Neural crest cell (in vitro differentiated cells): ENCODE results near the gene SDHD. TPM values are rescaled to one million over a fixed set of nuclear protein-coding genes. Genes with fewer than 3 reads are reported as not detected.
"Not testable (repeated sequence)": the region's sequence is repeated elsewhere in the genome, so short reads cannot be mapped to it uniquely, and the experiment has no call there.

Experiments used
- DNase-seq: peaks from one replicate; pipeline ENCODE4 v3.0.0; 2021; ENCODE audit warnings: low read depth, mixed read lengths, low spot score
- H3K27ac Mint-ChIP-seq: one replicate; pipeline ENCODE4 v1.8.0; 2021; ENCODE audit warnings: mild to moderate bottlenecking, mixed read lengths; ENCODE audit not compliant: unreplicated experiment
- H3K27me3 Mint-ChIP-seq: 2 replicates; pipeline ENCODE4 v1.8.0; 2021; ENCODE audit warnings: low read depth, mild to moderate bottlenecking, mixed read lengths
- H3K36me3 Mint-ChIP-seq: 2 replicates; pipeline ENCODE4 v1.8.0; 2021; ENCODE audit warnings: low read depth, mild to moderate bottlenecking, mixed read lengths
- H3K4me1 Mint-ChIP-seq: 2 replicates; pipeline ENCODE4 v1.8.0; 2021; ENCODE audit warnings: mixed read lengths
- H3K4me3 Mint-ChIP-seq: one replicate; pipeline ENCODE4 v1.8.0; 2021; ENCODE audit warnings: mild to moderate bottlenecking, mixed read lengths
- H3K9me3 Mint-ChIP-seq: 2 replicates; pipeline ENCODE4 v1.8.0; 2021; ENCODE audit warnings: mixed read lengths
- total RNA-seq: library from RNA; stranded (reverse); gene quantifications from 2 replicates; pipeline ENCODE4 v1.2.1, GENCODE V29; 2021
- TF ChIP-seq, protein P1 (sequence below): fragments of 200-600 bp; sonication (generic); conservative IDR thresholded peaks from 2 replicates; pipeline ENCODE4 v1.5.0; 2021; ENCODE audit warnings: antibody characterized with exemption, mild to moderate bottlenecking

The SDHD gene
- total RNA-seq, 1 donor from 2014 or later = 41.4 TPM

GRCh38 chr11:112073941-112074811 is 12.5 kb upstream of the SDHD start, which contains the start of the genes NKAPD1 and PIH1D2:
NKAPD1 (plus strand) TSS chr11:112074299; CDS start chr11:112075575, 1,276 bp downstream.
PIH1D2 (minus strand) TSS chr11:112074017; CDS start chr11:112073174, 843 bp downstream.
- Mint-ChIP-seq H3K27me3 (no peaks in the 10 kb centered on the region), H3K9me3 (no peaks in the 10 kb centered on the region), H3K27ac (peak within 1 kb of the TSS; percentile 100), H3K36me3 (peaks cover 8% of the 10 kb centered on the region), H3K4me1 (peaks cover 29% of the 10 kb centered on the region), H3K4me3 (peak within 1 kb of the TSS; percentile 89)
- TF ChIP-seq, protein P1, sequence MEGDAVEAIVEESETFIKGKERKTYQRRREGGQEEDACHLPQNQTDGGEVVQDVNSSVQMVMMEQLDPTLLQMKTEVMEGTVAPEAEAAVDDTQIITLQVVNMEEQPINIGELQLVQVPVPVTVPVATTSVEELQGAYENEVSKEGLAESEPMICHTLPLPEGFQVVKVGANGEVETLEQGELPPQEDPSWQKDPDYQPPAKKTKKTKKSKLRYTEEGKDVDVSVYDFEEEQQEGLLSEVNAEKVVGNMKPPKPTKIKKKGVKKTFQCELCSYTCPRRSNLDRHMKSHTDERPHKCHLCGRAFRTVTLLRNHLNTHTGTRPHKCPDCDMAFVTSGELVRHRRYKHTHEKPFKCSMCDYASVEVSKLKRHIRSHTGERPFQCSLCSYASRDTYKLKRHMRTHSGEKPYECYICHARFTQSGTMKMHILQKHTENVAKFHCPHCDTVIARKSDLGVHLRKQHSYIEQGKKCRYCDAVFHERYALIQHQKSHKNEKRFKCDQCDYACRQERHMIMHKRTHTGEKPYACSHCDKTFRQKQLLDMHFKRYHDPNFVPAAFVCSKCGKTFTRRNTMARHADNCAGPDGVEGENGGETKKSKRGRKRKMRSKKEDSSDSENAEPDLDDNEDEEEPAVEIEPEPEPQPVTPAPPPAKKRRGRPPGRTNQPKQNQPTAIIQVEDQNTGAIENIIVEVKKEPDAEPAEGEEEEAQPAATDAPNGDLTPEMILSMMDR = peak; percentile 13
- peak; percentile 70 for DNase-seq

DNA sequence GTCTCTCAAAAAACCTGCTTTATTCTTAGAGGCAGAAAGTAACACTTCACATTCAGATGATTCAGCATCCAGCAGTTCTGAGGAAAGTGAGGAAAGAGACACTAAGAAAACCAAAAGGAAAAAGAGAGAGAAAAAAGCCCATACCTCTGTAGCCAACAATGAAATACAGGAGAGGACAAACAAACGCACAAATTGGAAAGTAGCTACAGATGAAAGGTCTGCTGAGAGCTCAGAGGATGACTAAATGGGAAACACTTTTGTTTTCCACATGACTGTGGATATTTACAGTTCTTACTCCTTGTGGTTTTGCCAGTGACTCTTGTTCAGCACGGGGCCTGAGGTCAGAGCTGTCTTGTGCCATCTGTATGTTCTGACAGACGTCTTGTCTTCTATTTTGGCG is 3.9 kb upstream of the SDHD start:
- no peak overlapping the region for H3K27ac Mint-ChIP-seq
- peaks cover 26% of the 10 kb centered on the region for H3K4me1 Mint-ChIP-seq
- DNase-seq = no peak
- no peaks in the 10 kb centered on the region for H3K27me3 Mint-ChIP-seq
- TF ChIP-seq, protein P1 = no peak
- H3K4me3 Mint-ChIP-seq = peak overlapping the region; percentile 69
- peaks cover 24% of the 10 kb centered on the region for H3K36me3 Mint-ChIP-seq
- no peaks in the 10 kb centered on the region for H3K9me3 Mint-ChIP-seq

DNA sequence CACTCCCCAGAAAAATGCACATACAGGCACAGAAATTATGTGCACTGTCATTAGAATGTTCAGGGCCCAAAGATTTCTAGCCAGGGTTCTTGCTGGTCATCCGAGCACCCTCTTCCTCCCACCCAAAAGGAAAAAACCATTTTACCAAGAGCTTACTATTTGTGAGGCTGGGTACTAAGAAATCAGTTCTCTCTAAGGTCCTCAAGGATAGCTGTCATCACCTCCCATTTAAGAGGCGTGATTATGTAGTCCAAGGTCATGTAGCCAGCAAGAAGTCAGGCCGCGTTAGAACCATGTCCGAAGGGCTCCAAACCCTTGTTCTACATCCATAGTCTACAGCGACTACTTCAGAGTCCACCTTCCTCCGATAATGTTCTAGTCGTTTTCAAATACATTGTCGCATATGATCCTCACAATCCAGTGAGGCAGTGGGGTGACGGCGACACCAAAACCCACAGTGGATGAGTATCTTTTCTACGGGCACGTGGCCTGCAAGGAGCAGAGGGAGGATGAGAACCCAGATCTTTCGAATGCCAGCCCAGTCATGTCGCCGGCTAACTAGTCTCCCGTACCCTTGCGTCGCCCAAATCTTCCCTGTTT is 751 bp upstream of the SDHD start:
- no peak for DNase-seq
- TF ChIP-seq, protein P1 = no peak
- H3K4me1 Mint-ChIP-seq = peaks cover 45% of the 10 kb centered on the region
- H3K27ac Mint-ChIP-seq = peak overlapping the region; percentile 98
- H3K4me3 Mint-ChIP-seq = peak overlapping the region; percentile 94
- peaks cover 28% of the 10 kb centered on the region for H3K36me3 Mint-ChIP-seq
- H3K27me3 Mint-ChIP-seq = no peaks in the 10 kb centered on the region
- H3K9me3 Mint-ChIP-seq = no peaks in the 10 kb centered on the region

DNA sequence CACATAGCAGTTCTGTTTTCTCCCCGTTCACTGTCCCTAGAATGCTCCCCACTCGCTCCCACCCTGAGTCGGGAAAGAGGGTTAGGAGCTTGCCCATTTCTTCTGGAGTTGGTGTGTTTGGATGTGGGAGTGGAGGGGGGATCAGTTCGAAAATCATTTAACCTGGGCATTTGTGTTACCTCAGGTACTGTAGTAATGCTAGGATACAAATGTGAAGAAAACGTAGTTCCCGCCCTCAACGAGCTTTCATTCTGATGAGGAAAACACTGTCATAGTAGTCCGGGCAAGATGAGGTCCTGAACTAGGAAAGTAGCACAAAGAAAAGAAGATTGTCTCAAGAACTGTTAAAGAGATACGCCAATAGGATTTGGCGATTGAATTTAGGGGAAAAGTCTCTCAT is 539 bp downstream of the SDHD start:
- no peaks in the 10 kb centered on the region for H3K27me3 Mint-ChIP-seq
- H3K9me3 Mint-ChIP-seq = no peaks in the 10 kb centered on the region
- H3K4me3 Mint-ChIP-seq = peak overlapping the region; percentile 94
- DNase-seq = no peak
- peaks cover 28% of the 10 kb centered on the region for H3K36me3 Mint-ChIP-seq
- H3K27ac Mint-ChIP-seq = no peak overlapping the region
- H3K4me1 Mint-ChIP-seq = peaks cover 45% of the 10 kb centered on the region
- TF ChIP-seq, protein P1 = no peak

DNA sequence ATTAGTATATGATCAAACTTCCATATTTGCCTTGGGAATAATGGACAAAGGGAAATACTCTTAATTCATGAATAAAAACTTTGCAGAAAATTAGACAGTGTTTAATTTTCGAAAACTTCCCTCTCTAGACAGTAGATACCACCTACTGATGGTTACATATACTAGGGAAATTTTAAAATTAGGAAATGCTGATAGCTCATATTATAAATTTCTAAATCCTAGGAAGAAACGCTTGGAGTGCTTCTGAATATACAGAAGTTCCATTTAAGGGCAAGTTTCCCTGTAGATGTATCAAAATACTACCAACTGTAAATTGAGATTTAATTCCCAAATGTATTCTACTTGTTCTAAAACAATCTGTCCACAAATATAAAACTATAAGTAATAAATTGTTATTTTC is 8.6 kb downstream of the SDHD start:
- not testable (repeated sequence) for H3K4me1 Mint-ChIP-seq, H3K27me3 Mint-ChIP-seq, H3K36me3 Mint-ChIP-seq, H3K9me3 Mint-ChIP-seq, DNase-seq, H3K27ac Mint-ChIP-seq, H3K4me3 Mint-ChIP-seq

- H3K27me3 Mint-ChIP-seq = no peaks in the 10 kb centered on the region
- no peak overlapping the region for H3K27ac Mint-ChIP-seq
- peaks cover 7% of the 10 kb centered on the region for H3K36me3 Mint-ChIP-seq
- no peaks in the 10 kb centered on the region for H3K9me3 Mint-ChIP-seq
- TF ChIP-seq, protein P1 = no peak
- H3K4me3 Mint-ChIP-seq = no peak overlapping the region
- no peaks in the 10 kb centered on the region for H3K4me1 Mint-ChIP-seq
- no peak for DNase-seq
Observed at GRCh38 chr11:112096194-112096593, 9.5 kb downstream of the SDHD start.
